Measurements from ENCODE around the gene ATP13A1. TPM values are rescaled to one million over a fixed set of nuclear protein-coding genes. Genes with fewer than 3 reads are reported as not detected.
"Not testable (repeated sequence)": the region's sequence is repeated elsewhere in the genome, so short reads cannot be mapped to it uniquely, and the experiment has no call there.

ATP13A1 gene
- total RNA-seq, 1 experiment from 2014 or later: 24.3 TPM

DNA sequence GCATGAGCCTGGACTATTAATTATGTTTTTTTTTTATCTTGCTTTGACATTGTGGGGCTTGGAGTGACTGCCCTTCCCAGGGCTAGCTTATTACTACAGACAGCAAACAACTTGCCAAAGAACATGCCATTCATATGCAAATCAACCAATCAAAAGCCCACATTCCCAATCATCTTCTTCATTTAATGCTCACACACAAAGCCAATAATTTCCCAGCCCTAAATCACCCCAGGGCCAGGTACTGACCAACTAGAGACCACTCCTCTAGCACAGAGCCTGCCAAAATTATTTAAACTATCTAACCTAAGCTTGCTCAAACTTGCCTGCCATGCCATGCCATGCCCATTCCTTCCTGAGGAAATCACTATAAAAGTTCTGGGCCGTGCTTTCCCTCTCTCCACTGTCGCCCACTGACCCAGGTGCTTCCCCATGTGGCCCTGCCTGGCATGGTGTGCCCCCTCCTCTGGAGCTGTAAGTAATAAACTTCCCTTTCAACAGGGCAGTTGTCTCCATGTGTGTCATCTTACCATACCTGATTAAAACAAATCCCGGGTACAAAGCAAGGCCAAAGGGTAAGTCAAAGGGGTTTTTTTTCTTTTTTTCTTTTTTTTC lies 60.7 kb downstream of the ATP13A1 start:
- in situ Hi-C loops (cut with HindIII; ENCODE audit: low pct_unique_long_range_greater_than_20kb, low sequenced_read_pairs): no loop called here
- no peak for DNase-seq (ENCODE audit: low read depth)

DNA sequence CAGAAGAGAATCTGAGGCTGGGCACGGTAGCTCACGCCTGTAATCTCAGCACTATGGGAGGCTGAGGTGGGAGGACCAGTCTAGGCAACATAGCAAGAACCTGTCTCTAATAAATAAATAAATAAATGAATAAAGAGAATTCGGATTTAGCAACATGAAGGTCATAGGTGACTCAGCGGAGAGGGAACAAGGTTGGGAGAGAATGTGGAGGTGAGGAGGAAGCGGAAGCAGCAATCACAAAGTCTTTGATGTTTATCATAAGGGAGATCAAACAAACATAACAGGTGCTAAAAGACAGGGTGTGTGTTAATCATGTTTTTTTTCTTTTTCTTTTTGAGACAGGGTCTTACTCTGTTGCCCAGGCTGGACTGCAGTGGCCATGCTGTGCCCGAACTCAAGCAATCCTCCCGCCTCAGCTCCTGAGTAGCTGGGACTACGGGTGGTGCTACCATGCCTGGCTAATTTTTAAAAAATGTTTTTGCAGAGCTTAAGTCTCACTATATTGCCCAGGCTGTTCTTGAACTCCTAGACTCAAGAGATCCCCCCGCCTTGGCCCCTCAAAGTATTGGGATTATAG lies 61.3 kb downstream of the ATP13A1 start:
- in situ Hi-C loops (cut with HindIII; ENCODE audit: low pct_unique_long_range_greater_than_20kb, low sequenced_read_pairs): no loop called here
- DNase-seq (ENCODE audit: low read depth): no peak

DNA sequence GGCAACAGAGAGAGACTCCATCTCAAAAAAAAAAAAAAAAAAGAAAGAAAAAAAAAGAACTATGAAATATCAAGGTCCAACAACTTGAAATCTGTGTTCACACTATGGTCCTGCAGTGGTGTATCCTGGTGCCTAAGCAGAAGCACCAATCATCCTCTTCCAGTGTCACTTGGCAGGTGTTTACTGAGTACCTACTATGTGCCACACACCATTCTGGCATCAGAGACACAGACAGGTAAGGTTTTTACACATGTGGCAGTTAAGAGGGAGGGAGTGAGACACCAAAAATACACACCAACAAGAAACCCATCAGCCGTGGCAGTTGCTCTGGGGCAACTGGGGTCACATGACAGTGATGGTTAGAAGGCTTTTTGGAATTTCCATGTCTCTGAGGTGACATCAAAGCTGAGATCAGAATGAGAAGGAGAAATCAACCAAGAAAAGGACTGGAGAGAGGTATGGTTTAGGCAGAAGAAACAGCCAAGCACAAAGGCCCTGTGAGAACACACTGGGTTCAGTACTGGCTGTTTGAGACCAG lies 62.6 kb downstream of the ATP13A1 start:
- in situ Hi-C loops (cut with HindIII; ENCODE audit: low pct_unique_long_range_greater_than_20kb, low sequenced_read_pairs): no loop called here

DNA sequence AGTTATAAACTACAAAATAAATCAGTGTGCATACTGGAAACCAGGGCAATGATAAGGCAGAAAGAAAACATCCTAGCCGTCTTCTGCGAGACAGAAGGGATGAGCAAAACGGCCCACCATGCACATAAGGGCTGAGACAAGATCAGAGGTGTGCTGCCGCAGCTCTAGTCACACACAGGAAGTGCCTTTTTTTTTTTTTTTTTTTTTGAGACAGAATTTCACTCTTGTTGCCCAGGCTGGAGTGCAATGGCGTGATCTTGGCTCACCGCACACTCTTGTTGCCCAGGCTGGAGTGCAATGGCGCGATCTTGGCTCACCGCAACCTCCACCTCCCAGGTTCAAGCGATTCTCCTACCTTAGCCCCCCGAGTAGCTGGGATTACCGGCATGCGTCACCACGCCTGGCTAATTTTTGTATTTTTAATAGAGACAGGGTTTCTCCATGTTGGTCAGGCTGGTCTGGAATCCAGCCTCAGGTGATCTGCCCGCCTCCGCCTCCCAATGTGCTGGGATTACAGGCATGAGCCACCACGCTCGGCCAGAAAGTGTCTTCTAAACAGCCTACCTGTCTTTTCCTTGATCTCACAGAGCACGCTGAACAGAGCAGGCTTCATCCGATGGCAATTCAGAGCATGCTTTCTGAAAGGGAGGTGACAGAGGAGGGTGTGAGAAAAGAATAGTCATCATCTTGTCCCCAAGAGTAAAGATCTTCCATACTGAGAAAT lies 64.6 kb downstream of the ATP13A1 start:
- DNase-seq (ENCODE audit: low read depth); in situ Hi-C loops (cut with HindIII; ENCODE audit: low pct_unique_long_range_greater_than_20kb, low sequenced_read_pairs): not testable (repeated sequence)

More for the DNA sequence above, 62.6 kb downstream of the ATP13A1 start:
- DNase-seq (ENCODE audit: low read depth): no peak

DNA sequence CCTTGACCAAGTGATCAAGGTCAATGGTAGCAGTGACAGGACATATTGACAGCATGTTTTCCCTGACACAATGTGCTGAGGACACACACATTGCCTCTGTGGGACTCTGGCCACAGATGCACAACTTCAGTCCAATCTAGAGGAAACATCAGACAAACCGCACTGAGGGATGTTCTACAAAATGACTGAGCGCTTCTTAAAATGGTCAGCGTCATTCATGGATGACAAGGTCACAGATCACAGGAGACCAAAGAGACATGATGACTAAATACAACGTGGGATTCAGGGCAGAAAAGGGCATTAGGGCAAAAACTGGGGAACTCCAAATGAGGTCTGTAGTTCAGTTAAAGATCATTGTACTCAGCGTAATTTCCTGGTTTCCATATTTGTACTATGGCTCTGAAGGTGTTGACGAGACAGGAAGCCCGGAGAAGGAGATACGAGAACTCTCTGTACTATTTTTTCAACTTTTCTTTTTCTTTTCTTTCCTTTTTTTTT lies 65.6 kb downstream of the ATP13A1 start:
- in situ Hi-C loops (cut with HindIII; ENCODE audit: low pct_unique_long_range_greater_than_20kb, low sequenced_read_pairs): no loop called here
- peak; percentile 82 for DNase-seq (ENCODE audit: low read depth)

Other genes starting within 250 kb of the ATP13A1 start
- gene TSSK6, start 148.1 kb downstream of the ATP13A1 start, total RNA-seq (2014; rRNA removed; shearing (Covaris generic); ENCODE audit: low replicate concordance): 4.1 and 7.7 TPM in 2 replicates
- gene NDUFA13, start 147.5 kb downstream of the ATP13A1 start, total RNA-seq (2014; rRNA removed; shearing (Covaris generic); ENCODE audit: low replicate concordance): 303 and 326 TPM in 2 replicates
- 0.61 and 2.5 TPM in 2 replicates for gene YJEFN3, start 134.8 kb downstream of the ATP13A1 start, total RNA-seq (2014; rRNA removed; shearing (Covaris generic); ENCODE audit: low replicate concordance)
- 0.20 TPM in 1 of 2 replicates, not detected in the other for gene CILP2, start 125.4 kb downstream of the ATP13A1 start, total RNA-seq (2014; rRNA removed; shearing (Covaris generic); ENCODE audit: low replicate concordance)
- gene PBX4, start 45.0 kb downstream of the ATP13A1 start, total RNA-seq (2014; rRNA removed; shearing (Covaris generic); ENCODE audit: low replicate concordance): 1.9 and 2.6 TPM in 2 replicates
- 5.9 and 7.6 TPM in 2 replicates for gene LPAR2, start 35.5 kb downstream of the ATP13A1 start, total RNA-seq (2014; rRNA removed; shearing (Covaris generic); ENCODE audit: low replicate concordance)
- 6.6 and 12.5 TPM in 2 replicates for gene GMIP, start 20.0 kb downstream of the ATP13A1 start, total RNA-seq (2014; rRNA removed; shearing (Covaris generic); ENCODE audit: low replicate concordance)
- gene ZNF101, start 5.2 kb upstream of the ATP13A1 start, total RNA-seq (2014; rRNA removed; shearing (Covaris generic); ENCODE audit: low replicate concordance): 2.3 and 5.3 TPM in 2 replicates
- gene ZNF14, start 69.4 kb upstream of the ATP13A1 start, total RNA-seq (2014; rRNA removed; shearing (Covaris generic); ENCODE audit: low replicate concordance): 3.3 and 5.5 TPM in 2 replicates
- gene ZNF506, start 158.1 kb upstream of the ATP13A1 start, total RNA-seq (2014; rRNA removed; shearing (Covaris generic); ENCODE audit: low replicate concordance): 19.8 and 28.9 TPM in 2 replicates
- gene ZNF253, start 202.2 kb upstream of the ATP13A1 start, total RNA-seq (2014; rRNA removed; shearing (Covaris generic); ENCODE audit: low replicate concordance): 0.75 and 3.5 TPM in 2 replicates
- 4.5 and 9.0 TPM in 2 replicates for gene ZNF93, start 237.3 kb upstream of the ATP13A1 start, total RNA-seq (2014; rRNA removed; shearing (Covaris generic); ENCODE audit: low replicate concordance)